Tibial artery (tissue), 4 donors: ENCODE results near the gene ATF5.

Experiments used
- DNase-seq, 2 donors: peaks; one replicate each; pipeline ENCODE4 v3.0.0-alpha.2; 2019
- H3K27ac ChIP-seq, 2 donors: fragments of 200-600 bp; sonication (generic) in 1 of 2; 1 replicate in 1 of 2; 2 replicates in 1 of 2; pipeline ENCODE4 v1.5.1; 2018 to 2019; ENCODE audit warnings: mild to moderate bottlenecking in 1 of 2
- H3K27me3 ChIP-seq, 2 donors: fragments of 200-600 bp; sonication (generic) in 1 of 2; one replicate each; pipeline versions ENCODE4 v1.5.1 to v1.6.0; 2016 to 2019
- H3K36me3 ChIP-seq, 3 donors: fragments of 200-600 bp; sonication (generic) in 2 of 3; one replicate each; pipeline ENCODE4 v1.5.1; 2016 to 2019; ENCODE audit warnings: mild to moderate bottlenecking in 2 of 3
- H3K4me1 ChIP-seq, 4 donors: fragments of 200-600 bp; sonication (generic) in 2 of 4; 1 replicate in 3 of 4; 2 replicates in 1 of 4; pipeline ENCODE4 v1.5.1; 2016 to 2019
- H3K4me3 ChIP-seq, 2 donors: fragments of 200-600 bp; sonication (generic) in 1 of 2; 1 replicate in 1 of 2; 2 replicates in 1 of 2; pipeline ENCODE4 v1.5.1; 2018 to 2019; ENCODE audit warnings: mild to moderate bottlenecking in 2 of 2
- H3K9me3 ChIP-seq, 3 donors: fragments of 200-600 bp; sonication (generic) in 1 of 3; one replicate each; pipeline ENCODE4 v1.5.1; 2016 to 2019
- CTCF ChIP-seq, 2 experiments: fragments of 200-600 bp in 1 of 2; fragments of 450-650 bp in 1 of 2; IDR thresholded peaks; one replicate each; pipeline ENCODE4 v1.5.1; 2017 to 2019; ENCODE audit warnings: antibody characterized with exemption in 2 of 2, mild to moderate bottlenecking in 1 of 2, moderate library complexity in 1 of 2
- intact Hi-C: fragments of 100-400 bp; cut with DNase I; formaldehyde crosslinking; loops from one replicate; pipeline ENCODE4 v1.15.0; 2023; ENCODE audit warnings: low total_unique reads

ATF5 gene

GRCh38 chr19:49891393-49891792 is 37.6 kb upstream of the ATF5 start:
- no peak for DNase-seq
- Histone ChIP-seq H3K27ac (no peak overlapping the region), H3K4me3 (no peak overlapping the region), H3K4me1 (peaks cover 0 to 15% (median 11%) of the 10 kb centered on the region in 4 donors), H3K27me3 (peaks cover 0 to 33% of the 10 kb centered on the region in 2 donors), H3K36me3 (peaks cover 0 to 29% (median 20%) of the 10 kb centered on the region in 3 donors), H3K9me3 (no peaks in the 10 kb centered on the region)
- intact Hi-C loops: no loop called here
- TF ChIP-seq CTCF (IDR thresholded peaks at IDR 0.05): no peak

- peaks cover 0 to 18% (median 13%) of the 10 kb centered on the region in 4 donors for H3K4me1 ChIP-seq
- no peak overlapping the region for H3K4me3 ChIP-seq
- TF ChIP-seq CTCF (IDR thresholded peaks at IDR 0.05): no peak
- peaks cover 0 to 15% (median 9%) of the 10 kb centered on the region in 3 donors for H3K36me3 ChIP-seq
- no peak for DNase-seq
- peaks cover 0 to 37% of the 10 kb centered on the region in 2 donors for H3K27me3 ChIP-seq
- no peak overlapping the region for H3K27ac ChIP-seq
- no peaks in the 10 kb centered on the region for H3K9me3 ChIP-seq
- intact Hi-C loops: no loop called here
Measured at GRCh38 chr19:49892716-49893115, 36.3 kb upstream of the ATF5 start.

GRCh38 chr19:49894011-49894664 is 34.9 kb upstream of the ATF5 start:
- intact Hi-C loops: no loop called here
- no peak overlapping the region for H3K27ac ChIP-seq
- H3K4me1 ChIP-seq: peaks cover 0 to 18% (median 13%) of the 10 kb centered on the region in 4 donors
- no peak for DNase-seq
- no peak for TF ChIP-seq CTCF (IDR thresholded peaks at IDR 0.05)
- H3K27me3 ChIP-seq: peaks cover 0 to 43% of the 10 kb centered on the region in 2 donors
- no peak overlapping the region for H3K4me3 ChIP-seq
- H3K9me3 ChIP-seq: no peaks in the 10 kb centered on the region
- peaks cover 0 to 1% (median 0%) of the 10 kb centered on the region in 3 donors for H3K36me3 ChIP-seq

GRCh38 chr19:49894879-49895565 is 34.0 kb upstream of the ATF5 start:
- DNase-seq: no peak
- Histone ChIP-seq H3K27me3 (peaks cover 0 to 39% of the 10 kb centered on the region in 2 donors), H3K36me3 (no peaks in the 10 kb centered on the region), H3K9me3 (no peaks in the 10 kb centered on the region), H3K27ac (no peak overlapping the region), H3K4me1 (peaks cover 0 to 14% (median 8%) of the 10 kb centered on the region in 4 donors), H3K4me3 (no peak overlapping the region)
- TF ChIP-seq CTCF (IDR thresholded peaks at IDR 0.05): no peak
- intact Hi-C loops: no loop called here

GRCh38 chr19:49895566-49896297 is 33.3 kb upstream of the ATF5 start:
- Histone ChIP-seq H3K9me3 (no peaks in the 10 kb centered on the region), H3K36me3 (no peaks in the 10 kb centered on the region), H3K27ac (no peak overlapping the region), H3K4me3 (no peak overlapping the region), H3K4me1 (peaks cover 0 to 7% (median 2%) of the 10 kb centered on the region in 4 donors), H3K27me3 (peaks cover 0 to 32% of the 10 kb centered on the region in 2 donors)
- intact Hi-C loops: no loop called here
- DNase-seq: no peak
- no peak for TF ChIP-seq CTCF (IDR thresholded peaks at IDR 0.05)
